PC-3 (cell line): ENCODE results near the gene EPHB1. TPM values are rescaled to one million over a fixed set of nuclear protein-coding genes. Genes with fewer than 3 reads are reported as not detected.

ENCODE experiments used
- ATAC-seq: fragments of 200-7000 bp; cut with Tn5 transposase; 2 replicates; pipeline ENCODE4 v1.9.1; 2020; ENCODE audit warnings: mild to moderate bottlenecking, moderate library complexity
- BruUV-seq: library from RNA; stranded (reverse); fragments of 400-500 nt; replicated peaks from 2 replicates; lab custom pipeline; 2021; lab: Mats Ljungman, UMichigan
- CTCF ChIA-PET: fragments of 300-600 bp; sonication (Branson Sonifier 250); formaldehyde crosslinking; loops from one replicate; lab custom pipeline; 2022; ENCODE audit warnings: antibody characterized with exemption; lab: Charles Lee
- POLR2A ChIA-PET: fragments of 300-600 bp; sonication (Branson Sonifier 250); formaldehyde crosslinking; loops from one replicate; lab custom pipeline; 2022; ENCODE audit warnings: antibody characterized with exemption; ENCODE audit not compliant: unreplicated experiment; lab: Charles Lee
- DNase-seq: peaks from one replicate; pipeline ENCODE4 v3.0.0-alpha.2; 2015
- H2AFZ ChIP-seq: fragments of 300-600 bp; sonication (generic); 2 replicates; pipeline ENCODE4 v1.6.0; 2016; ENCODE audit warnings: antibody characterized with exemption, low read length
- H3F3A ChIP-seq: fragments of 300-600 bp; sonication (generic); one replicate; pipeline ENCODE4 v1.6.0; 2017; ENCODE audit warnings: antibody characterized with exemption, low read length, control low read depth, mild to moderate bottlenecking; ENCODE audit not compliant: unreplicated experiment
- H3K27ac ChIP-seq: fragments of 300-600 bp; sonication (generic); 2 replicates; pipeline ENCODE4 v1.5.1; 2016; ENCODE audit warnings: mild to moderate bottlenecking, low read length
- H3K27me3 ChIP-seq: fragments of 300-600 bp; sonication (generic); 2 replicates; pipeline ENCODE4 v1.6.1; 2016; ENCODE audit warnings: low read length, mixed read lengths
- H3K36me3 ChIP-seq: fragments of 300-600 bp; sonication (generic); 2 replicates; pipeline ENCODE4 v1.6.1; 2016; ENCODE audit warnings: low read depth, mixed run types, low read length, mixed read lengths
- H3K4me1 ChIP-seq: fragments of 300-600 bp; sonication (generic); 2 replicates; pipeline ENCODE4 v1.5.1; 2016; ENCODE audit warnings: low read length; ENCODE audit not compliant: insufficient read depth
- H3K4me2 ChIP-seq: fragments of 300-600 bp; sonication (generic); 2 replicates; pipeline ENCODE4 v1.6.0; 2016; ENCODE audit warnings: low read length
- H3K4me3 ChIP-seq: fragments of 300-600 bp; sonication (generic); 2 replicates; pipeline ENCODE4 v1.5.1; 2016; ENCODE audit warnings: mild to moderate bottlenecking, low read length, mixed read lengths
- H3K79me2 ChIP-seq: fragments of 300-600 bp; sonication (generic); 2 replicates; pipeline ENCODE4 v1.6.1; 2017; ENCODE audit warnings: low read length, mixed read lengths
- H3K9ac ChIP-seq: fragments of 300-600 bp; sonication (generic); 2 replicates; pipeline ENCODE4 v1.6.0; 2016; ENCODE audit warnings: mild to moderate bottlenecking, low read length
- H3K9me2 ChIP-seq: fragments of 300-600 bp; sonication (generic); replicated peaks from 2 replicates; pipeline ENCODE4 v1.6.1; 2016; ENCODE audit warnings: mixed run types, low read length, mixed read lengths
- H3K9me3 ChIP-seq: fragments of 300-600 bp; sonication (generic); 2 replicates; pipeline ENCODE4 v1.6.1; 2016; ENCODE audit warnings: low read length, mixed read lengths
- H4K20me1 ChIP-seq: fragments of 300-600 bp; sonication (generic); 2 replicates; pipeline ENCODE4 v1.6.1; 2016; ENCODE audit warnings: low read length, mixed read lengths
- EZH2 ChIP-seq: fragments of 300-600 bp; sonication (generic); IDR thresholded peaks from one replicate; pipeline ENCODE4 v1.6.1; 2017; ENCODE audit warnings: antibody characterized with exemption, mild to moderate bottlenecking, low read length; ENCODE audit not compliant: unreplicated experiment
- EZH2phosphoT487 ChIP-seq: fragments of 300-600 bp; sonication (generic); IDR thresholded peaks from 2 replicates; pipeline ENCODE4 v1.6.1; 2018; ENCODE audit warnings: mild to moderate bottlenecking, antibody characterized with exemption, low read length, borderline replicate concordance
- intact Hi-C: fragments of 100-400 bp; cut with micrococcal nuclease; formaldehyde crosslinking; loops from 2 replicates; pipeline ENCODE4 v1.9.0; 2023
- total RNA-seq: library from RNA; depleted of rRNA; stranded (reverse); fragments of >200 nt; gene quantifications from 2 replicates; pipeline ENCODE4 v1.2.3, GENCODE V29; 2014
- TF ChIP-seq, protein P1 (sequence below): fragments of 300-600 bp; sonication (generic); conservative IDR thresholded peaks from 2 replicates; pipeline ENCODE4 v1.5.1; 2017; ENCODE audit warnings: antibody characterized with exemption, low read depth, mild to moderate bottlenecking, low read length

Gene EPHB1
- total RNA-seq, 1 experiment from 2014 or later, result 0.69 TPM

GRCh38 chr3:135133905-135134683, 339.0 kb downstream of the EPHB1 start:
- TF ChIP-seq, protein P1, sequence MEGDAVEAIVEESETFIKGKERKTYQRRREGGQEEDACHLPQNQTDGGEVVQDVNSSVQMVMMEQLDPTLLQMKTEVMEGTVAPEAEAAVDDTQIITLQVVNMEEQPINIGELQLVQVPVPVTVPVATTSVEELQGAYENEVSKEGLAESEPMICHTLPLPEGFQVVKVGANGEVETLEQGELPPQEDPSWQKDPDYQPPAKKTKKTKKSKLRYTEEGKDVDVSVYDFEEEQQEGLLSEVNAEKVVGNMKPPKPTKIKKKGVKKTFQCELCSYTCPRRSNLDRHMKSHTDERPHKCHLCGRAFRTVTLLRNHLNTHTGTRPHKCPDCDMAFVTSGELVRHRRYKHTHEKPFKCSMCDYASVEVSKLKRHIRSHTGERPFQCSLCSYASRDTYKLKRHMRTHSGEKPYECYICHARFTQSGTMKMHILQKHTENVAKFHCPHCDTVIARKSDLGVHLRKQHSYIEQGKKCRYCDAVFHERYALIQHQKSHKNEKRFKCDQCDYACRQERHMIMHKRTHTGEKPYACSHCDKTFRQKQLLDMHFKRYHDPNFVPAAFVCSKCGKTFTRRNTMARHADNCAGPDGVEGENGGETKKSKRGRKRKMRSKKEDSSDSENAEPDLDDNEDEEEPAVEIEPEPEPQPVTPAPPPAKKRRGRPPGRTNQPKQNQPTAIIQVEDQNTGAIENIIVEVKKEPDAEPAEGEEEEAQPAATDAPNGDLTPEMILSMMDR, result no peak
- TF ChIP-seq EZH2phosphoT487 (no peak), EZH2 (no peak)
- DNase-seq, result no peak
- ATAC-seq, result no peak
- H2AFZ ChIP-seq, result no peak overlapping the region
- H3K4me2 ChIP-seq, result no peak overlapping the region
- CTCF ChIA-PET, result no interaction called here
- H3K27ac ChIP-seq, result no peak overlapping the region
- POLR2A ChIA-PET, result no interaction called here
- H3K79me2 ChIP-seq, result no peaks in the 10 kb centered on the region
- no peaks in the 10 kb centered on the region for H4K20me1 ChIP-seq
- H3K9me3 ChIP-seq, result no peaks in the 10 kb centered on the region
- H3K4me1 ChIP-seq, result no peaks in the 10 kb centered on the region
- intact Hi-C loops, result no loop called here
- no peaks in the 10 kb centered on the region for H3F3A ChIP-seq
- H3K9me2 ChIP-seq, result no peaks in the 10 kb centered on the region
- H3K36me3 ChIP-seq, result no peaks in the 10 kb centered on the region
- no peaks in the 10 kb centered on the region for H3K27me3 ChIP-seq
- no peak overlapping the region for H3K9ac ChIP-seq
- no peak overlapping the region for H3K4me3 ChIP-seq
- BruUV-seq, result no TSS peak

DNA sequence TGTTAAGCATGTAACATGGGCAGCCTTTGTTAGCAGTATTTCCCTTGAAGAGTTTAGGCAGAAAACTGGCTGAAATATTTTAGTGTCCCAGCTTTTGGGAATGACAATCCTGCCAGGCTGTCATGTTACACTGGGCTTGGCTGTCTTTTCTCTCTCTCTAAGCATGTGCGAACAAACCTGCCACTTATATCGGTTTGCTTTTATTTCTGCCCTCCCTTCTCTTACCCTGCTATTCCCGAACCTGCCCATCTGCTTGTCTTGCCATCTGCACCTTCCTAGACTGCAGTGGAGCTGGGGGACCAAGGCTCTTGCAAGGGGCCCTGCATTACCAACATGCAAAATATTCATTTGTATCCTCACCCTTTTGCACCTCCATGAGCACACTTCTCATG, 339.6 kb downstream of the EPHB1 start:
- Histone ChIP-seq H3K4me3 (no peak overlapping the region), H4K20me1 (no peaks in the 10 kb centered on the region), H3K9me3 (no peaks in the 10 kb centered on the region), H3K4me1 (no peaks in the 10 kb centered on the region), H3F3A (no peaks in the 10 kb centered on the region), H3K27ac (no peak overlapping the region), H2AFZ (no peak overlapping the region), H3K36me3 (no peaks in the 10 kb centered on the region), H3K9me2 (no peaks in the 10 kb centered on the region), H3K79me2 (no peaks in the 10 kb centered on the region), H3K27me3 (no peaks in the 10 kb centered on the region), H3K9ac (no peak overlapping the region), H3K4me2 (no peak overlapping the region)
- BruUV-seq, result no TSS peak
- intact Hi-C loops, result no loop called here
- ChIA-PET POLR2A (no interaction called here), CTCF (no interaction called here)
- TF ChIP-seq EZH2phosphoT487, result no peak
- TF ChIP-seq, protein P1, result no peak
- TF ChIP-seq EZH2, result no peak
- ATAC-seq (no peak), DNase-seq (no peak)

GRCh38 chr3:135135445-135135844, 340.4 kb downstream of the EPHB1 start:
- intact Hi-C loops, result no loop called here
- no peaks in the 10 kb centered on the region for H3K9me2 ChIP-seq
- CTCF ChIA-PET, result no interaction called here

More at GRCh38 chr3:135135445-135135844, 340.4 kb downstream of the EPHB1 start:
- Histone ChIP-seq H2AFZ (no peak overlapping the region), H3K79me2 (no peaks in the 10 kb centered on the region), H4K20me1 (no peaks in the 10 kb centered on the region), H3K36me3 (no peaks in the 10 kb centered on the region), H3K4me3 (no peak overlapping the region), H3K27me3 (no peaks in the 10 kb centered on the region), H3K9me3 (no peaks in the 10 kb centered on the region), H3K4me2 (no peak overlapping the region), H3K27ac (no peak overlapping the region), H3F3A (no peaks in the 10 kb centered on the region), H3K9ac (no peak overlapping the region), H3K4me1 (no peaks in the 10 kb centered on the region)
- POLR2A ChIA-PET, result no interaction called here
- no TSS peak for BruUV-seq
- no peak for TF ChIP-seq EZH2phosphoT487
- TF ChIP-seq, protein P1, result no peak
- DNase-seq (no peak), ATAC-seq (no peak)
